SIG-M5 treated with dmso at 0.1 percent for 504 hours (cell line): ENCODE results near the gene ZFP90.
A peak's percentile ranks its signal among the peaks of the same experiment; 100 is the strongest.
"Not testable (repeated sequence)": the region's sequence is repeated elsewhere in the genome, so short reads cannot be mapped to it uniquely, and the experiment has no call there.

Source experiments
- DNase-seq: peaks from one replicate; lab custom pipeline; 2025; ENCODE audit not compliant: unreplicated experiment; lab: John Stamatoyannopoulos, UW

ZFP90 gene

DNA sequence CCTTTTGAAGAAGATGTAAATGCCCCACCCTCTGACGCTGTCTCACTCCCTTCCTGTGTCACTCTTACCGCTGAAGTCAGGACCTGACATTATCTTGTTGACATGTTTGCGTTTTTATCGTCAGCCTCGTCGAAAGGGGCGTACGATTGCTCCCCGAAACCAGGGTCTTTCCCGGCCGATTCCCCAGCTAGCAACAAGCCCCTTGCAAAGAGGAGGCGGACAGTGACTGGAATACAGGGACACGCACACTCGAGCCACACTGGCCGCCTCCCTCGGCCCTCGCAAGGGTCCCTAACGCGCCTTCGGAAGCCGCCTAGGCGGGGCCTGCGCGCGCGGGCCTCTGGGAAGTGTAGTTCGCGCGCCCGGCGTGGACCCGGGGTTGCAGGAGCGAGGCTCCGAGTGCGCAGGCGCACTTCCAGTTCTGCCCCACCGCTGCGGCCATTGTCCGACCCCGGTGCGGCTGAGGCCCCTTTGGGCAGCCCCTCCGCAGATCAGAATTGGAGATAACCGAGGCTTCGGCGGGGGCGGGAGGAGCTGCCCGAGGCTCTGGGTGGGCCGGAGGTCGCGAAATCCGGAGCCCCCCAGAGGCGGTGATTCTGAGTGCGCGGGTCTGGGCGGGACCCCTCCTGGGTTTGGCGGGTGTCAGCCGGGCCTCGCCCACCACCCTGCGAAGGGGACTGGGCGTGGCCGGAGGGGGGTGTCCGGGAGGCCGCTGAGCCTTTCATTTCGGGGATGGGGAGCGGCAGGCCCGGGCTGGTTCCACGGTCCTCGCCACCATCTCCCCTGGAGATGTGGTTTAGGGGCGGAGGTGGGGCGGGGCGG is at the start of gene ZFP90:
Gene ZFP90 (plus strand): TSS at position 412 of the 822 bp plus-strand sequence. CDS start 502 bp downstream, outside the sequence.
- DNase-seq = peak; percentile 82

DNA sequence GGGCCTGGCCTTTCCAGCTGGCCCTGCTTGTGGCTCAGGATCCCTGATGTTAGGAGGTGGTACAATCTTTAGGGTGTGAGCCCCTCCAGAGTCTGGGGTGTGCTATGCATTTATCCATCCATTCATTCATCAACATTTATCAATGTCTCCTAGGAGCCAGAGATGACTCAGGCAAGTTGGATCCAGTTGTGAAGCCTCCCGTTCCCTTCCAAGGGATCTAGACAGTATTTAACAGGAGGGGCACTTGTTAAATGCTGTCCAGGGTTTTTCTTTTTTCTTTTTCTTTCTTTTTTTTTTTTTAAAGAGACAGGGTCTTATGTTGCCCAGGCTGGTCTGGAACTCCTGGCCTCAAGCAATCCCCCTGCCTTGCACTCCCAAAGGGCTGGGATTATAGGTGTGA is 48.7 kb upstream of the ZFP90 start:
- no peak for DNase-seq

DNA sequence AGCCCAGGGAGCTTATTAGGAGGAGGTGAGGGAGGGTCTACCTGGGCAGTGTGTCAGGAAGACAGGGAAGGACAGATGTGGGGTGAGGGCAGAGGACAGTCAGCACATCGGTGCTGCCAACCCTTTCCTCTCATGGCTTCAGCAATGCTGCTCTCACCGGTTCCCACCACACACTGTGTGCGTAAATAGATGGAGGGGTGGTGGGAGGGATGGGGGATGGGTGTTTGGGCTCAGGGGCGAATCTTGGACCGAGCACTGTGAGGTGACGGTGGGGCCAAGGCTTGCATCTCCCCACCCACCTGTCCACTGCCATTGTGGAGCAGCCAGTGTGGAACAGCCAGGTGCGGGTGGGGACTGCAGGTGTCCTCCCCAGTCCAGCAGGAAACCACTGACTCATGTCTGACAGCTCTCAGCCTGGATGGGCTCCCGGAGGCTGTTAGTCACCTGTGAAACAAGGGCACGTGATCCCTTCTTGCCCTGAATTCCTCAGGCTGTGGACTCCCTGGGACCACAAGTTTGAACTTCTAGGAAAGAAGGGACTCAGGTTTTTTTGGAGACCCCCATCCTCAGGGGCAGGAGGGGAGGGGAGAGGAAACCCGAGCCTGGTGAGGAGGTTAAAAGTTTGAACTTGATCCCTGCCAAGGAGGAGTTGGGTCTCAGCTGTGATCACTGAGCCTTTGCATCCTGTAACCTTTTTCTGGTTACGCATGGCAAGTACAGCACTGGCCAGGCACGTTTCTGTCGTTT is 48.1 kb upstream of the ZFP90 start:
- DNase-seq = no peak

DNA sequence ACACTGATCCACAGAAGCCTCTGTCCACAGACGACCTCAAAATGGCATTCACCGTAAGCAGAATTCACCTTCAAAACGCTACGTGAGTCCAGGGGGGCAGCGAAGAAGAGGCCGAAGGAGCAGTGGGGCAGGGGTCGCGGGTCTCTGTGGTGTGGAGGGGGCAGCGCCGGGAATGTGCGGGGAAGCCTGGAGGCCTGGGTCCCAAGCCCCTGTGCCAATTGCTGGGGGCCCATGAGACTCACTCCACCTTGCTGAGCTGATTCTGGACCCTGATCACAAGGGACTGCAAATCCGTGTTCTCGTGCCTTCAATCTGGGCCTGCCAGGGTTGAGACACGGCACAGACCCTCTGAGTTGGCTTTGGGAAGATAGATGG is 47.5 kb upstream of the ZFP90 start:
- DNase-seq = no peak

DNA sequence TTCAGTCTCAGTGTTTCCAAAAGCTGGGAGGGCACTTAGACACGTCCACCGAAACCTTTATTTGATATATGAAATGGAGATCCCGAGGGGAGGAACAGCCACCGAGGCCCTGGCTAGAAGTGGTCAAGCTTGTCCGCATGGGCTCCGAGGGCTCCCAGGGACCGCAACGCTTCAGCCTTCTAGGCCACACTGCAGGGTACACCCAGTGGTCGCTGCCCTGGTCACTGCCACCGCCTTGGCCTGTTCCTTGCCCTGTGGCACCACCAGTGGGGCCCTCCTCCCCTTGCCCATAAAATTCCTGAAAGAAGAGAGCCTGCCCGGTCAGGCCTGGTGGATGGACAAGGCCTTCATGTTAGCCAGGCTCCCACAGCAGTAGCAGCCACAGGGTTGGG is 46.9 kb upstream of the ZFP90 start:
- DNase-seq = no peak

DNA sequence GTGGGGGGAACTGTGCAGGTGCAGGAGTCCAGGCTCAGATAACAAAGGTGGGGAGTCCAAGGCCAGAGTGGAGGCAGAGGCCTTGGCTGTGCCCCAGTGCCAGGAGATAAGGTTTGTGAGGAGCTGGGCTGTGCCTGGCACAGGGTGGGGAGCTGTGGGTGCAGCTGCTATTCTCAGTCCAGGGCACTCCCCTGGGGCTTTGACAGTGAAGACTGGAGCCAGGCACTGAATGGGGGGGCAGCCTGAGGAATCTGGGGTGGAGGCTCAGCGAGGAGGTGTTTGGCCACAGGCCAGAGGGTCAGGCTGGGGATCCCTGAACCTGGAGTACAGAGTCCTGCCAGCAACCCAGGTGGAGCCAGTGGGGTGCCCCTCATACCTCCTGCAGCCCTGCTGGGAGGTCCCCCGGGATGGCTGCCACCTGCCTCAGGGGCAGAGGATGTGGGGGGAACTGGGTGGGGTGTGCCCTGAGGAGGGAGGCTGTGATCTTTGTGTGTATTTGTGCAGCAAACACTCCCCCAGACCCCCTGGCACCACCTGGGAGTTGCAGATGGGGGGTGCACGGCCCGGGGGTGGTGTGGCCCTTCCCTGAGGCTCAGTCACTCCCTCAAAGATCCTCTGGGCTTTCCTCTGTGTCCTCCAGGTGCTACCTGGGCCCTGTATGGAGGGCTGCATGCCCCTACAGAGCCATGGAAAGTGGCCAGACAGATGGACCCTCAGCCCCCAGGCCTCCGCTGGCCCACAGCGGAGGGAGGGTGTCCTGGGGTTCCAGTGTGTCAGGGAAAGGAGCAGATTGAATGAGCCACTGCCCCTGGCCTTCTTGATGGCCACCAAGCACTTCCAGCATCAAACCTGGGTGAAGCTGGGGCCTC is 46.3 kb upstream of the ZFP90 start:
- DNase-seq = no peak

DNA sequence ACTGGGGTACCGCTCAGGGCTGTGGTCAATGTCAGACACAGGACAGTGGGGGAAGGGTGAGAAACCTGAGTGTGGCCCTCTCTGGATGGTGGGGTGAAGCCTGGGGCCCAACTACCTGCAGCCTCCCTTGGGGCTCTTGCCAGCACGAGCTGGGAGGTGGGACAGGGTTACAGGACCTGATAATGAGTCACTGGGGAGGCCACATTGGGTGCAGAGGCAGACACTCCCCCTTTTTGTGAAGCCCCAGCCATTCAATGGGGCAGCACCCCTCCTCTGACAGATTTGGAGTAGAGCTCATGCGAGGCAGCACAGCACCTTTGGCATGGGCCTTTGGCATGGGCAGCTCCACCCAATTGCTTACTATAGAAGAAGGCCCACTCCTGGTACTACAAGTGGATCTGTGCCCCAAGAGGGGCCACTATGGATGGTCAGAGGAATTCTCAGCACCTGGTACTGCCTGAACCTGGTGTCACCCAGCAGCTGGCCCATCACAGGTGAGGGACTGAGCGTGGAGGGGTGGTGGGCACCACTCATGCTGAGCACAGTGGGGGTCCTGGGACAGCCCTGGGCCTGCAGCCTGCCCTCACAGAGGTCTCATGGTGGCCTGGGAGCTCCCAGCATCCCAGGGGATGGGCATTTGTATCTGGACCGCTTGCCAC is 45.5 kb upstream of the ZFP90 start:
- DNase-seq = no peak

DNA sequence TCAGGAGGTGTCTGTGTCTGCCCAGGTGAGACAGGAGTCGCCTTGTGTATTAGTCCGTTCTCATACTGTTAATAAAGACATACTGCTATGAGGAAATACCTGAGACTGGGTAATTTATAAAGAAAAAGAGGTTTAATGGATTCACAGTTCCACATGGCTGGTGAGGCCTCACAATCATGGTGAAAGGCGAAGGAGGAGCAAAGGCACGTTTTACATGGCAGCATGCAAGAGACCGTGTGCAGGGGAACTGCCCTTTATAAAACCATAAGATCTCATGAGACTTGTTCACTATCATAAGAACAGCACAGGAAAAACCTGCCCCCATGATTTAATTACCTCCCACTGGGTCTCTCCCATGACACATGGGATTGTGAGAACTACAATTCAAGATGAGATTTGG is 44.8 kb upstream of the ZFP90 start:
- DNase-seq = not testable (repeated sequence)

DNA sequence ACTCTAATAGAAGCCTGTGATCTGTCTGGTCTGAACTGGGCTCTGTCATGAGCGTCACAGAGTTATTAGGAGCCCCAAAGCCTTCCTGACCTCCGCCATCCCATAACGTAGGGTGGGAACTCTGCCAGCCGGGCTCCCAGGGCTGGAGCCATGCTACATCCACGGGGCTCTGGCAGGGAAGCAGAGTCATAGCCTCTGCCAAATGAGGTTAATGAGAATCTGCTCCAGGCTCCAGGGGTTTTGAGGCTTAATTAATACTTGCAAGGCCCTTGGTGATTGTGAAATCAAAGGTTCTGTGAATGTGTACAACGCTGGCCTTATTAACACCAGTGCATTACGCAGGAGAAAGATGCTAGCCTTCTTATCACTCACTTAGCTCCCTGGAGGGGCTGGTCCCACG is 42.4 kb upstream of the ZFP90 start:
- no peak for DNase-seq

DNA sequence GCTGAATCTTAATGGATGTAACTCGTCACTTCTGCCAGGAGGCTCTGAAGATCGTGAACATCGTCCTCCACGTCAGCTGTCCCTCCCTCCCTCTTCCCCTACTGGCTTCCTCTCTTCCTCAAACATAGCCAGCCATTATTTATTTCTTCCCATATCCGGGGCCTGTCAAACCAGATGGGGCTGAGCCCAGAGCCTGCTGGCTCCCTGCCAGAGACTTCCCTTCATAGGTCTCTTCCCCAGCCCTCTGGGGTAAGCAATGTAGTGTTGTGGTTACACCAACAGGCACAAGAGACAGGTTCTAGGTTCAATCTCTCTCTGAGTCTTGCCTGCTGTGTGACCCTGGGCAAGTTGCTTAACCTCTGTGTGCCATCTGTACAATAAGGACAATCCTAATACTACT is 40.1 kb upstream of the ZFP90 start:
- no peak for DNase-seq

DNA sequence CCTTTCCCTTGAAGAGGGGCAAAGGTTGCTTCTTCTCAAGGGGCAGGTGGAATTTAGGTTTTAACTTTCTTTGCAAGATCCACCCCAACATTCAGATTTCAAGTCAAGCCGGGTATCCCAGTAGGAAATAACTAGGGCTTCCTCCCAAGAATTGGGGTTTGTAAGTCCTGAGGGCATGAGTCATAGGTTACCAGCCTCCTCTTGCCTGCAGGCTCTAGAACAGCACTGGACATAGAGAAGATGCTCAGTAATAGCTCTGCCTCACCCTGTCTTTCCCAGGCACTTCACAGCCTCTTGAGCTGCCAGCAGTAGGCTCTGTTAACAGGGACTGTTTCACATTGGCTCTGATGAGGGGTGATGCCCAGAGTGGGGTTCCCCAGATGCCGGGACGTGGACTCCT is 35.8 kb upstream of the ZFP90 start:
- no peak for DNase-seq

DNA sequence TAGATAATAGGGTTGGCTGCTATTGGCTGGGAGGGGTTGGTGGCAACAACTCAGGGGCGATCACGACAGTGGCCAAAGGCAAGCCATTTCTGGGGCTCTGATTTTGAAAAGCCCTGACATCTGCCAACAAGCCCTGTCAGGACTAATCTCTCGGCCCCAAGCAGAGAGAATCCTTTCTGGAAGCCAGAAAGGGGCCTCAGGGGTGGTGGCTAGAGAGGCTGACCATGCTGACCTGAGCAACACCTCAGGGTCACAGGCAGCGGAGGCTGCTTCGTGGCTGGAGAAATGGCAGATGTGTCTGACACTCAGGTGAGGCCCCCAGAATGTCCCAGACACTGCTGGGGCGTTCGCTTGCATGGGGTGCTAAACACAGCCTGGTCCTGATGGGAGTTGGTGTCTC is 35.0 kb upstream of the ZFP90 start:
- DNase-seq = no peak

DNA sequence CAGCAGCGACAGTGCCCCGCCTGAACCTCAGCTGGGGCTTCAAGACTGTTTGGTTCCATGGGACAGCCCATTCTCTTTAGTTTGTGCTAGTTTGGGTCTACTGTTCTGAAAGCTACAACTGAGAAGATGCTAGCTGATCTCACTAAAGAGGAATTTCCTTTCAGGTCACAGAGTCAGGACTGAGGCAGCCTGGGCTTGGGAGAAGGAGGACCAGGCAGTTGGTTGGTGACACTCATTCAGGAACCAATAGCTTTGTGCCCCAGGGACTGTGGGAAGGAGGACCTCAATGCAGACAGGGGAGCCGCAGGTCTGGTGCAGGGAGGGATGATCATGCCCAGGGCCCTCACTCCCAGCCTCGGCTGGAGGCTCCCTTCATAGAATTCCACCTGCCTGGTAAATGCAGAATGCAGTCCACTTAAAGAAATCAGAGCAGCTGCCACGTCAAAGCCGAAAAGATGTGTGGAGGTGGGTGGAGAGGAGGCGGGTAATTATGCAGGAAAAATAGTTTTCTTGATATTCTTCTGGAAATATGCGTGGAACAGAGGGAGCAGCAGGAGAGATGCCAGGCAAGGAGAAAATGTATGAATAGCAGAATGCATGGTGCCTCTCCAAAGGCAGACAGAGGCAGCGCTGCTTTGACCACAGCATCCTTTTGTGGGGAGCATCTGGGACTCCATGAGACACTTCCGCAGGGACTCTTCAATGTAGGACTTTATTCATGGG is 32.6 kb upstream of the ZFP90 start:
- DNase-seq = no peak

DNA sequence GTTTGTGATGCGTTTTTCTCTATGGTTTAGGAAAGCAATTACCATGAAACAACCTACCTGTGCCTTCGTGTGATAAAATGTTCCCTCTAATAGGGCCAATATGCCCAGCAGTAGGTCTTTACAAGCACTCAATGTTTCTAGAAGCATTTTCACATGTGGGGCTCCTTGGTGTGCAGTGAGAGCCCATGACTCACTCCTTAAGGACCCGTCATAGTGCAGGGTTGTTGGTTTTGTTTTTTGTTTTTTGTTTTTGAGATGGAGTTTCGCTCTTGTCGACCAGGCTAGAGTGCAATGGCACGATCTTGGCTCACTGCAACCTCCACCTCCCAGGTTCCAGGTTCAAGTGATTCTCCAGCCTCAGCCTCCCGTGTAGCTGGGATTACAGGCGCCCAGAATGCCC is 31.1 kb upstream of the ZFP90 start:
- DNase-seq = no peak

DNA sequence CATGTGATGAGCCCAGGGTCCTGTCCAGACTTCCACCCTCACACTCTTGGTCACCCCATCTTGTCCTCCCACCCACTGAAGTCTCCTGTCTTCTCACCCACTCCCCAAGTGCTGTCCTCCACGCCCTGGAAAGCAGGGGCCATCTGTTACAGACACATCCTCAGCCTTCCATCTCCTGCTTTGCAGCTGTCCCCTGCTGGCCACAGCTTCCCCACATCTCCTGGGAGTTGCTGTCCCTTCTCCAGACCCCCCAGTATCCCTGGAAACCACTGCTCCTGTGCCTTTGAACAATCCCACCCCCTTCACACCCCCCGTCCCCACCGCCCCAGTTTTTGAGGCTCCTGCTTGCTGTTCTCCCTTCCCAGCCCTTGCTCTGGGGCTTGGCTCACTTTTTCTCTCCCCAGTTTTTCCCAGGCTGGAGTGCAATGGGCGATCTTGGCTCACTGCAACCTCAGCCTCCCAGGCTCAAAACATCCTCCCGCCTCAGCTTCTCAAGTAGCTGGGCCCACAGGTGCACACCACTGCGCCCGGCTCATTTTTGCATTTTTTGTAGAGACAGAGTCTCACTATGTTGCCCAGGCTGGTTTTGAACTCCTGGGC is 30.4 kb upstream of the ZFP90 start:
- DNase-seq = no peak

DNA sequence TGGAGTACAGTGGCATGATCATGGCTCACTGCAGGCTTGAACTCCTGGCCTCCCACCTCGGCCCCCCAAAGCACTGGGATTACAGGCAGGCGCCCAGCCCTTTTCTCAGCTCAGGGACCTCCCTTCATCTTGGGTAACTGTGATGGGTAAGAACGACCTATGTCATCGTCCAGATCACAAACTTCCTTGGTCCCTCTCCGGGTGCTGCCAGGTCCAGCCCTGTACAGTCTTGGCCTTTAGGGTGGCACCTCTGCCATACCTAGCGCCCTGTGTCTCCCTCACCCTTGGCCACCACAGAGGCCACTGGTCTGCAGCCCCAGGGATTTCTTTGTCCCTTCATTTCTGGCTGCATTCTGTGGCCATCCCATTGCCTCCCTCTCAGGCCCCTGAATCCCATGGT is 29.7 kb upstream of the ZFP90 start:
- no peak for DNase-seq

DNA sequence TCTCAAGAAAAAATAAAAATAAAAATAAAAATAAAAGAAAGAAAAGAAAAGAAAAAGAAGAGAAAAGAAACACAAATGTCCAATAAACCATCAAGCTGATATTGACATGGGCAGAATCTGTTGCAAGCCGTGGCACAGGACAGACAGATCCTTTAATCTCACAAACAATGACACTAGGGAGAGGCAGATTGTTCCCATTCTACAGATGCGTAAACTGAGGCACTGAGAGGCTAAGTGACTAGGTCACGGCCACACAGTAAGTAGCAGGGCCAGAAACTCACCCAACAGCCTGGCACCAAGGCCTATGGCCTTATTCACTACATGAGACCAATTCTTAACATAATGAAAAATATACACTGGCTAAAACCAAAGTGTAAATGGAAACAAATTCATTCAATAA is 28.3 kb upstream of the ZFP90 start:
- no peak for DNase-seq

DNA sequence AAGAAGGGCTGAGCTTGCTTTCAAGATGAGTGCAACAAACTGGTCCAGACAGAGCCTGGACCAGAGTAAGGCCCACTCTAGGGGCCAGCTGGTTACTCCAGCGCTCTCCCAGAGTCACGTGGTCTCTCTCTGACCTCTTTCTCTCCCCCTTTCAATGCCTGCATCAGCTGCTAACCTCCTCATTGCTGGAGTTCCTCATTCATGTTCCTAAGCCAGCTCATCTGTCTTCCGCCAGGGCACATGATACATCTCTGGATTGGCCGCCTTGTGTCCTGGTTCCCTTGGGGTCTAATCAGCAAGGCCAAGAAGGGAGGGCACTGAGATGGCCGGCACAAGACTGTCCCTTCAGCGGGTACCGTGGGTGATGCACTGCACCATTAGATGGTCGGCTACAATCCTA is 26.9 kb upstream of the ZFP90 start:
- DNase-seq = no peak

DNA sequence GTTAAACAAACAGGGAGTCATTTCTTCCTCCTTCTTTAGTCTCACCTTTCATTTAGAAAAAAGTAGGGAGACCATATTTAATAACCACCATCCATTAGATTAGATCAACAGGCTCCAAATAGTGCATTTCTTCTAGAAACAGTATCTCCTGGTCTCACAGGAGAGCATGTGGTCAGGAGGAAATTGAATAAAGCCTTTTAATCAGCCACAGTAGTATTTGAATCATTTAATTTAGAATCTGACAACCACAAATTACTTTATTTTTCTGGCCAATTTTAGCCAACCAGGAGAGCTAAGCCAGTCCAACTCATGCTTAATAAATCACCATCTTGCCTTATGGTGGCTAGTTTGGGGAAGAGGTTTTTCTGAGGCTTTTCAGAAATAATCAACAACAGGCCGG is 26.3 kb upstream of the ZFP90 start:
- DNase-seq = no peak

DNA sequence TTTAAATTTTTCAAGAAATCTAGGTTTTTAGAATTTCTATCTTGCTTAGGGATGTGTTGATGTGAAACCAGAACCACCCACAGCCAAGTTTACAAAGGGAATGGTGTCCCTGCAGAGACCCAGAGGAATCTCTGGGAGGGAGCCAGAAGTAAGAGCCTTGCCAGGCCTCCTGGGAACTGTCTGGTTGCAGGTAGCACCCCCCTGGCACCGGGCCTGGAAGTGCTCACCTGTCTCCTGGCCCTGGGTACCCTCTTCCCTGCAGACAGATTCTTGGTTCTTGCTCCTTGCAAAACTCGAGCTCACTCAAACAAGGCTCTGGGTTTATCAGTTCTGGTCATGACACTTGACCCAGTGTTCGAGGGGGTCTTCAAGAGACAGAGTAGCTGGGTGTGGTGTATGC is 24.6 kb upstream of the ZFP90 start:
- DNase-seq = no peak
